Stimulated activated CD8-positive, alpha-beta memory T cell treated with anti-CD3 and anti-CD28 coated beads, Interleukin-7, amount 100 ng/mL, for 4 hours (primary cell): ENCODE measurements around the gene LRRC30.
"Not testable (repeated sequence)": the region's sequence is repeated elsewhere in the genome, so short reads cannot be mapped to it uniquely, and the experiment has no call there.

Experiments used
- DNase-seq, 2 donors: peaks; one replicate each; pipeline ENCODE4 v3.0.0-alpha.2; 2020; ENCODE audit warnings: low read depth in 2 of 2

The LRRC30 gene

GRCh38 chr18:7230626-7231349 is at the start of gene LRRC30:
LRRC30 (plus strand) TSS chr18:7231089; CDS start chr18:7231139, 50 bp downstream.
- no peak for DNase-seq

GRCh38 chr18:7185701-7186100 is 45.2 kb upstream of the LRRC30 start:
- no peak for DNase-seq

GRCh38 chr18:7190547-7191156 is 40.2 kb upstream of the LRRC30 start:
- no peak for DNase-seq

GRCh38 chr18:7191736-7192135 is 39.2 kb upstream of the LRRC30 start:
- DNase-seq: no peak

- no peak for DNase-seq
These were observed 35.6 kb upstream of the LRRC30 start for GRCh38 chr18:7195266-7195665.

- no peak for DNase-seq
These were observed 34.5 kb upstream of the LRRC30 start for GRCh38 chr18:7196421-7196820.

GRCh38 chr18:7197854-7198253 is 33.0 kb upstream of the LRRC30 start:
- DNase-seq: no peak

GRCh38 chr18:7198326-7198725 is 32.6 kb upstream of the LRRC30 start:
- no peak for DNase-seq

- DNase-seq: no peak
These were observed 29.8 kb upstream of the LRRC30 start for GRCh38 chr18:7201096-7201495.

- no peak for DNase-seq
These were observed 28.7 kb upstream of the LRRC30 start for GRCh38 chr18:7202169-7202568.

GRCh38 chr18:7203601-7204000 is 27.3 kb upstream of the LRRC30 start:
- not testable (repeated sequence) for DNase-seq

- no peak for DNase-seq
These were observed 25.5 kb upstream of the LRRC30 start for GRCh38 chr18:7205346-7205745.

GRCh38 chr18:7206217-7206616 is 24.7 kb upstream of the LRRC30 start:
- no peak for DNase-seq

GRCh38 chr18:7207366-7207915 is 23.4 kb upstream of the LRRC30 start:
- DNase-seq: no peak

- no peak for DNase-seq
These were observed 9.3 kb upstream of the LRRC30 start for GRCh38 chr18:7221424-7222155.

- no peak for DNase-seq
These were observed 6.7 kb upstream of the LRRC30 start for GRCh38 chr18:7224198-7224597.

GRCh38 chr18:7232218-7232617 is 1.3 kb downstream of the LRRC30 start:
- no peak for DNase-seq

GRCh38 chr18:7233134-7233810 is 2.4 kb downstream of the LRRC30 start:
- no peak for DNase-seq

- DNase-seq: no peak
These were observed 3.2 kb downstream of the LRRC30 start for GRCh38 chr18:7234091-7234490.

- no peak for DNase-seq
These were observed 4.1 kb downstream of the LRRC30 start for GRCh38 chr18:7234956-7235355.

- DNase-seq: no peak
These were observed 5.2 kb downstream of the LRRC30 start for GRCh38 chr18:7236072-7236471.

- DNase-seq: no peak
These were observed 6.0 kb downstream of the LRRC30 start for GRCh38 chr18:7236933-7237332.
